BJ (cell line): ENCODE results near the gene PRKAR1B. TPM values are rescaled to one million over a fixed set of nuclear protein-coding genes. Genes with fewer than 3 reads are reported as not detected.

Source experiments
- CTCF ChIA-PET: fragments of 350-600 bp; formaldehyde crosslinking; extraction: SDS; loops from one replicate; lab custom pipeline; 2021; ENCODE audit warnings: antibody characterized with exemption, inconsistent platforms; lab: Yijun Ruan, JAX
- POLR2A ChIA-PET: fragments of 300-600 bp; sonication (Branson Sonifier 250); formaldehyde crosslinking; extraction: SDS; loops from one replicate; lab custom pipeline; 2021; ENCODE audit warnings: antibody characterized with exemption; lab: Charles Lee
- DNase-seq: peaks from one replicate; pipeline ENCODE4 v3.0.0-alpha.2; 2011; ENCODE audit warnings: low read depth
- H3K27me3 ChIP-seq: 2 replicates; pipeline ENCODE4 v1.6.0; 2011; ENCODE audit warnings: low read length; ENCODE audit not compliant: control insufficient read depth, insufficient read depth
- H3K36me3 ChIP-seq: 2 replicates; pipeline ENCODE4 v1.5.1; 2011; ENCODE audit warnings: low read length; ENCODE audit not compliant: control insufficient read depth, insufficient read depth
- H3K4me3 ChIP-seq: 2 replicates; pipeline ENCODE4 v1.5.1; 2011; ENCODE audit warnings: low read depth, mild to moderate bottlenecking, control low read depth, low read length
- CTCF ChIP-seq: IDR thresholded peaks from 2 replicates; pipeline ENCODE4 v1.5.1; 2011; ENCODE audit warnings: low read depth, mild to moderate bottlenecking, control low read depth, inconsistent platforms, low read length, moderate library complexity; ENCODE audit not compliant: insufficient read depth
- polyA plus RNA-seq: library from polyadenylated mRNA; depleted of rRNA; stranded (reverse); fragments of >200 nt; gene quantifications from 2 replicates; pipeline ENCODE4 v1.2.3, GENCODE V29; 2011; rRNA removed

Gene PRKAR1B
- polyA plus RNA-seq, 1 experiment = 7.4 TPM

GRCh38 chr7:501526-501925 is 225.6 kb downstream of the PRKAR1B start:
- Histone ChIP-seq H3K27me3 (no peaks in the 10 kb centered on the region), H3K4me3 (no peak overlapping the region), H3K36me3 (peaks cover 26% of the 10 kb centered on the region)
- TF ChIP-seq CTCF = no peak
- POLR2A ChIA-PET = no interaction called here
- CTCF ChIA-PET = no interaction called here
- DNase-seq = no peak

GRCh38 chr7:500521-501420 is 226.3 kb downstream of the PRKAR1B start:
- ChIA-PET CTCF (no interaction called here), POLR2A (no interaction called here)
- H3K36me3 ChIP-seq = peaks cover 22% of the 10 kb centered on the region
- H3K4me3 ChIP-seq = no peak overlapping the region
- no peaks in the 10 kb centered on the region for H3K27me3 ChIP-seq
- no peak for DNase-seq
- TF ChIP-seq CTCF = no peak

GRCh38 chr7:499853-500485 is 227.1 kb downstream of the PRKAR1B start:
- no peak for DNase-seq
- H3K36me3 ChIP-seq = peaks cover 20% of the 10 kb centered on the region
- H3K27me3 ChIP-seq = no peaks in the 10 kb centered on the region
- POLR2A ChIA-PET = no interaction called here
- no peak for TF ChIP-seq CTCF
- CTCF ChIA-PET = no interaction called here
- H3K4me3 ChIP-seq = no peak overlapping the region

Other genes starting within 250 kb of the PRKAR1B start
- gene PDGFA, start 207.4 kb downstream of the PRKAR1B start, polyA plus RNA-seq = 10.0 and 17.4 TPM in 2 replicates
- gene DNAAF5, start 582 bp downstream of the PRKAR1B start, polyA plus RNA-seq = 11.1 and 27.0 TPM in 2 replicates
- 177 and 222 TPM in 2 replicates for gene SUN1, start 105.2 kb upstream of the PRKAR1B start, polyA plus RNA-seq
- 15.6 and 21.7 TPM in 2 replicates for gene GET4, start 149.3 kb upstream of the PRKAR1B start, polyA plus RNA-seq
- gene ADAP1, start 227.4 kb upstream of the PRKAR1B start, polyA plus RNA-seq = 3.2 and 5.1 TPM in 2 replicates
- 5.5 and 5.6 TPM in 2 replicates for gene COX19, start 248.3 kb upstream of the PRKAR1B start, polyA plus RNA-seq